Gastroesophageal sphincter (tissue), 4 donors: ENCODE results near the gene PPP2R2B. TPM values are rescaled to one million over a fixed set of nuclear protein-coding genes. Genes with fewer than 3 reads are reported as not detected.

Source experiments
- ATAC-seq: fragments of 150-250 bp; one replicate; pipeline ENCODE4 v1.9.1; 2016; ENCODE audit warnings: mild to moderate bottlenecking, moderate library complexity
- H3K27ac ChIP-seq, 4 donors: fragments of 200-600 bp; sonication (generic) in 3 of 4; 1 replicate in 3 of 4; 2 replicates in 1 of 4; pipeline ENCODE4 v1.5.1; 2016 to 2019
- H3K27me3 ChIP-seq: fragments of 200-600 bp; sonication (generic); one replicate; pipeline ENCODE4 v1.5.1; 2019
- H3K36me3 ChIP-seq, 2 donors: fragments of 200-600 bp; sonication (generic); one replicate each; pipeline ENCODE4 v1.5.1; 2019; ENCODE audit warnings: control low read depth in 1 of 2
- H3K4me1 ChIP-seq, 3 donors: fragments of 200-600 bp; sonication (generic); 1 replicate in 2 of 3; 2 replicates in 1 of 3; pipeline ENCODE4 v1.5.1; 2016 to 2019; ENCODE audit warnings: control low read depth in 2 of 3
- H3K4me3 ChIP-seq, 2 donors: fragments of 200-600 bp; sonication (generic); one replicate each; pipeline ENCODE4 v1.5.1; 2019; ENCODE audit warnings: mild to moderate bottlenecking in 1 of 2, moderate library complexity in 1 of 2
- H3K9me3 ChIP-seq, 3 donors: fragments of 200-600 bp; sonication (generic); one replicate each; pipeline ENCODE4 v1.5.1; 2017 to 2019; ENCODE audit warnings: control low read depth in 2 of 3
- CTCF ChIP-seq, 4 experiments: fragments of 200-600 bp in 2 of 4; fragments of 450-650 bp in 2 of 4; sonication (generic) in 1 of 4; IDR thresholded peaks; one replicate each; pipeline ENCODE4 v1.5.1; 2017 to 2019; ENCODE audit warnings: antibody characterized with exemption in 4 of 4, mild to moderate bottlenecking in 2 of 4, moderate library complexity in 2 of 4
- EP300 ChIP-seq: sonication (generic); formaldehyde crosslinking; IDR thresholded peaks from one replicate; pipeline ENCODE4 v1.6.1; 2017; ENCODE audit warnings: antibody characterized with exemption, mild to moderate bottlenecking
- POLR2A ChIP-seq, 2 donors: fragments of 450-650 bp; IDR thresholded peaks; one replicate each; pipeline ENCODE4 v1.6.1; 2017; ENCODE audit warnings: antibody characterized with exemption in 2 of 2, mild to moderate bottlenecking in 2 of 2, moderate library complexity in 1 of 2
- POLR2AphosphoS5 ChIP-seq: sonication (generic); formaldehyde crosslinking; IDR thresholded peaks from one replicate; pipeline ENCODE4 v1.6.1; 2017; ENCODE audit warnings: antibody characterized with exemption
- WGBS, 2 donors: methylation state at CpG; one replicate each; pipeline ENCODE4 v1.1.5; 2018; ENCODE audit warnings: low coverage in 1 of 2; 5-methylcytosine and 5-hydroxymethylcytosine counted together
- total RNA-seq, 4 donors: library from RNA; depleted of rRNA; stranded (reverse); fragments of >200 nt; gene quantifications; one replicate each; pipeline ENCODE4 v1.1.0, GENCODE V29; 2016

PPP2R2B gene
- total RNA-seq, 4 donors from 2014 or later: 1.0 to 3.0 (median 2.3) TPM

GRCh38 chr5:146699664-146700418 lies 178.7 kb downstream of the PPP2R2B start:
- ATAC-seq: no peak
- H3K9me3 ChIP-seq: no peaks in the 10 kb centered on the region
- H3K4me1 ChIP-seq: no peaks in the 10 kb centered on the region
- WGBS, 2 donors: 63 to 66% methylated on average over 6 of the region's 6 CpGs
- TF ChIP-seq POLR2AphosphoS5 (no peak), POLR2A (IDR thresholded peaks at IDR 0.05) (no peak), EP300 (no peak), CTCF (IDR thresholded peaks at IDR 0.05) (no peak)
- no peaks in the 10 kb centered on the region for H3K36me3 ChIP-seq
- H3K27ac ChIP-seq: no peak overlapping the region
- H3K4me3 ChIP-seq: no peak overlapping the region
- H3K27me3 ChIP-seq: no peaks in the 10 kb centered on the region

- Histone ChIP-seq H3K27ac (no peak overlapping the region), H3K4me1 (no peaks in the 10 kb centered on the region), H3K9me3 (no peaks in the 10 kb centered on the region), H3K4me3 (no peak overlapping the region), H3K27me3 (no peaks in the 10 kb centered on the region), H3K36me3 (no peaks in the 10 kb centered on the region)
- ATAC-seq: no peak
- TF ChIP-seq EP300 (no peak), CTCF (IDR thresholded peaks at IDR 0.05) (no peak), POLR2A (IDR thresholded peaks at IDR 0.05) (no peak), POLR2AphosphoS5 (no peak)
- WGBS, 2 donors: 41 to 69% methylated on average over 2 to 3 of the region's 3 CpGs
Observed at GRCh38 chr5:146699138-146699537, 179.4 kb downstream of the PPP2R2B start.

GRCh38 chr5:146698651-146699050 lies 179.9 kb downstream of the PPP2R2B start:
- 89% methylated on average over 1 of the region's 1 CpG; no CpG with 5 or more reads in 1 of the 2 donors for WGBS, 2 donors

GRCh38 chr5:146697211-146697610 lies 181.3 kb downstream of the PPP2R2B start:
- ATAC-seq: no peak
- no peaks in the 10 kb centered on the region for H3K27me3 ChIP-seq
- no peaks in the 10 kb centered on the region for H3K4me1 ChIP-seq
- no peak overlapping the region for H3K27ac ChIP-seq
- no peaks in the 10 kb centered on the region for H3K36me3 ChIP-seq
- no peaks in the 10 kb centered on the region for H3K9me3 ChIP-seq
- TF ChIP-seq EP300 (no peak), POLR2AphosphoS5 (no peak), POLR2A (IDR thresholded peaks at IDR 0.05) (no peak)
- no peak overlapping the region for H3K4me3 ChIP-seq

More at GRCh38 chr5:146698651-146699050, 179.9 kb downstream of the PPP2R2B start:
- no peak overlapping the region for H3K27ac ChIP-seq
- no peaks in the 10 kb centered on the region for H3K9me3 ChIP-seq
- no peaks in the 10 kb centered on the region for H3K36me3 ChIP-seq
- TF ChIP-seq POLR2A (IDR thresholded peaks at IDR 0.05) (no peak), POLR2AphosphoS5 (no peak), CTCF (IDR thresholded peaks at IDR 0.05) (no peak), EP300 (no peak)
- H3K4me1 ChIP-seq: no peaks in the 10 kb centered on the region
- no peaks in the 10 kb centered on the region for H3K27me3 ChIP-seq
- H3K4me3 ChIP-seq: no peak overlapping the region
- no peak for ATAC-seq

GRCh38 chr5:146695646-146696045 lies 182.9 kb downstream of the PPP2R2B start:
- H3K27ac ChIP-seq: no peak overlapping the region
- ATAC-seq: no peak
- H3K36me3 ChIP-seq: no peaks in the 10 kb centered on the region
- H3K27me3 ChIP-seq: no peaks in the 10 kb centered on the region
- no peaks in the 10 kb centered on the region for H3K9me3 ChIP-seq
- TF ChIP-seq EP300 (no peak), POLR2AphosphoS5 (no peak), CTCF (IDR thresholded peaks at IDR 0.05) (no peak), POLR2A (IDR thresholded peaks at IDR 0.05) (no peak)
- 93% methylated on average over 1 of the region's 1 CpG; no CpG with 5 or more reads in 1 of the 2 donors for WGBS, 2 donors
- H3K4me1 ChIP-seq: no peaks in the 10 kb centered on the region
- no peak overlapping the region for H3K4me3 ChIP-seq
